GM11168 (cell line): Measurements from ENCODE around the gene ADNP2.

Experiments used
- in situ Hi-C: fragments of 300-500 bp; cut with MboI; formaldehyde crosslinking; loops from one replicate; pipeline ENCODE4 v1.12.0; 2022; ENCODE audit warnings: low sequenced_read_pairs; ENCODE audit not compliant: unreplicated experiment

Gene ADNP2

GRCh38 chr18:80184243-80184772 lies 75.2 kb downstream of the ADNP2 start:
- in situ Hi-C loops, result no loop called here

- in situ Hi-C loops, result no loop called here
Measured at GRCh38 chr18:80185545-80185944, 76.5 kb downstream of the ADNP2 start.

- in situ Hi-C loops, result no loop called here
Measured at GRCh38 chr18:80187956-80188642, 79.0 kb downstream of the ADNP2 start.

- in situ Hi-C loops, result no loop called here
Measured at GRCh38 chr18:80188643-80189530, 79.8 kb downstream of the ADNP2 start.

GRCh38 chr18:80189531-80189865 lies 80.4 kb downstream of the ADNP2 start:
- in situ Hi-C loops, result no loop called here
